CD4-positive, alpha-beta T cell (primary cell): ENCODE results near the gene POU2F2. TPM values are rescaled to one million over a fixed set of nuclear protein-coding genes. Genes with fewer than 3 reads are reported as not detected.

Source experiments
- ATAC-seq: fragments of 200-7000 bp; cut with Tn5 transposase; one replicate; pipeline ENCODE4 v1.10.0; 2022; ENCODE audit warnings: mild to moderate bottlenecking; ENCODE audit not compliant: poor library complexity
- CTCF ChIA-PET: fragments of 350-600 bp; sonication (Branson Sonifier 250); formaldehyde crosslinking; loops from one replicate; lab custom pipeline; 2021; ENCODE audit warnings: antibody characterized with exemption, inconsistent platforms; lab: Charles Lee
- POLR2A ChIA-PET: fragments of 350-600 bp; sonication (Branson Sonifier 250); formaldehyde crosslinking; loops from one replicate; lab custom pipeline; 2021; ENCODE audit warnings: antibody characterized with exemption, inconsistent platforms; lab: Charles Lee
- DNase-seq, 14 experiments: peaks; one replicate each; pipeline ENCODE4 v3.0.0-alpha.2; 2013 to 2020; ENCODE audit warnings: mixed read lengths in 2 of 14
- H3K27ac ChIP-seq, 2 donors: one replicate each; pipeline versions ENCODE4 v1.5.1 to v1.7.0; 2013; ENCODE audit warnings: low read length in 2 of 2, low read depth in 1 of 2, mild to moderate bottlenecking in 1 of 2
- H3K27me3 ChIP-seq, 2 experiments: 1 replicate in 1 of 2; 2 replicates in 1 of 2; pipeline versions ENCODE4 v1.6.1 to v1.7.0; 2013; ENCODE audit warnings: low read length in 2 of 2, control low read depth in 1 of 2, mild to moderate bottlenecking in 1 of 2, moderate library complexity in 1 of 2; ENCODE audit not compliant: insufficient read depth in 2 of 2, control insufficient read depth in 1 of 2
- H3K36me3 ChIP-seq: one replicate; pipeline ENCODE4 v1.6.1; 2013; ENCODE audit warnings: low read length, control low read depth; ENCODE audit not compliant: insufficient read depth
- H3K4me1 ChIP-seq: one replicate; pipeline ENCODE4 v1.6.1; 2013; ENCODE audit warnings: low read length, control low read depth; ENCODE audit not compliant: insufficient read depth
- H3K4me3 ChIP-seq: one replicate; pipeline ENCODE4 v1.5.1; 2013; ENCODE audit warnings: mild to moderate bottlenecking, low read length, moderate library complexity
- H3K9me3 ChIP-seq, 2 experiments: 1 replicate in 1 of 2; 2 replicates in 1 of 2; pipeline versions ENCODE4 v1.6.1 to v1.7.0; 2013; ENCODE audit warnings: low read length in 2 of 2, mild to moderate bottlenecking in 2 of 2, control low read depth in 1 of 2, moderate library complexity in 1 of 2; ENCODE audit not compliant: control insufficient read depth in 1 of 2, insufficient read depth in 1 of 2
- H3K27ac Mint-ChIP-seq: one replicate; pipeline ENCODE4 v1.8.0; 2020; ENCODE audit warnings: mixed read lengths
- H3K27me3 Mint-ChIP-seq: one replicate; pipeline ENCODE4 v1.8.0; 2021; ENCODE audit warnings: mixed read lengths
- H3K36me3 Mint-ChIP-seq: one replicate; pipeline ENCODE4 v1.8.0; 2021; ENCODE audit warnings: low read depth, mixed read lengths
- H3K4me1 Mint-ChIP-seq: one replicate; pipeline ENCODE4 v1.8.0; 2021; ENCODE audit warnings: low read depth, mixed read lengths
- H3K4me3 Mint-ChIP-seq: one replicate; pipeline ENCODE4 v1.8.0; 2020; ENCODE audit warnings: mild to moderate bottlenecking, mixed read lengths
- H3K9me3 Mint-ChIP-seq: one replicate; pipeline ENCODE4 v1.8.0; 2020; ENCODE audit warnings: mixed read lengths
- CTCF ChIP-seq: fragments of 200-600 bp; IDR thresholded peaks from one replicate; pipeline ENCODE4 v1.8.0; 2022; ENCODE audit warnings: antibody characterized with exemption, mild to moderate bottlenecking
- intact Hi-C, 2 experiments: fragments of 100-400 bp; cut with DNase I in 1 of 2; cut with micrococcal nuclease in 1 of 2; formaldehyde crosslinking; loops; one replicate each; pipeline versions ENCODE4 v1.15.1 to v1.9.0; 2023 to 2025; cut with DNase I, micrococcal nuclease
- total RNA-seq, 174 experiments: library from RNA in 2 of 174; stranded (reverse) in 2 of 174; gene quantifications; one replicate each; pipeline ENCODE4 v1.2.3 and lab custom pipeline; 2021 to 2026

Gene POU2F2
- total RNA-seq, 2 experiments from 2014 or later = 18.6 to 19.9 TPM

DNA sequence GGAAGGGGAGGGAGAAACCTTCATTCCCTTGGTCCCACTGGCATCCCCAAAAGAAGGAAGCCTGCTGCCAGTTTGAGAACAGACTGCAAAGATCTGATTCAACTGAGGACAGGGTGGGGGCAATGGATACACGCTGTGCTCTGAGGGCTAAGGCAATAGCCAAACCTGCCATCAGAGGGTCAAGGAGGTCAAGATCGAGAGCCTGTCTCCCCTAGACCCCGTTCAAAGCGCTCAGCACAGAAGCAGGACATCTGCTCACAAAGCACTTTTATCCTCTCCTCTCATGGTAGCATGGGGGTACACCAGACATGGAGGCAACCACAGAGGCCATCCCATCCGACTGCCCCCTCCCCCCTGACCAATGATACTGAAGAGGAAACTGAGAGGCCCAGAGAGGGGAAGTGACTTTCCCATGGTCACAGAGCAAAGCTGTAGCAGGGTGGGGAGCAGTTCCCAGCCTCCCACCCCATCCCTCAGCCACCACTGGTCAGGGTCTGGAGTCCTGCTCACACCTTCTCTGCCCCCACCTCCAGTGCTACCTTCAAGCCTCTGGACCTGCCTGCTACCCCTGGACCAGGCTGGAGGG lies 11.1 kb downstream of the POU2F2 start:
- DNase-seq (peak in 3 of 14 experiments; percentile 10 to 42 (median 35)), ATAC-seq (no peak)
- ChIA-PET POLR2A (interaction anchor here (0.9 to 1.8 kb wide), 2 partner anchors 11 to 122 kb away, joined by 4 to 7 read pairs; partner anchors contain the start of genes GSK3A and POU2F2), CTCF (interaction anchor here (0.6 to 2.7 kb wide), 6 partner anchors 11 to 329 kb away, joined by 3 to 8 read pairs (median 4); partner anchors contain the start of gene POU2F2)
- intact Hi-C loops = no loop called here
- H3K27me3 Mint-ChIP-seq = no peaks in the 10 kb centered on the region
- H3K27me3 ChIP-seq = no peaks in the 10 kb centered on the region
- peak overlapping the region; percentile 88 for H3K27ac Mint-ChIP-seq
- peaks cover 54% of the 10 kb centered on the region for H3K4me1 Mint-ChIP-seq
- H3K4me3 Mint-ChIP-seq = peak overlapping the region; percentile 67
- no peak overlapping the region for H3K4me3 ChIP-seq
- no peaks in the 10 kb centered on the region for H3K9me3 ChIP-seq
- peaks cover 30% of the 10 kb centered on the region for H3K36me3 Mint-ChIP-seq
- H3K9me3 Mint-ChIP-seq = no peaks in the 10 kb centered on the region
- H3K27ac ChIP-seq = peak overlapping the region; percentile 89 to 91
- peaks cover 22% of the 10 kb centered on the region for H3K36me3 ChIP-seq
- no peak for TF ChIP-seq CTCF
- peaks cover 50% of the 10 kb centered on the region for H3K4me1 ChIP-seq

GRCh38 chr19:42120276-42120980 lies 11.8 kb downstream of the POU2F2 start:
- Mint-ChIP-seq H3K9me3 (no peaks in the 10 kb centered on the region), H3K27me3 (no peaks in the 10 kb centered on the region), H3K4me3 (peak overlapping the region; percentile 67), H3K4me1 (peaks cover 49% of the 10 kb centered on the region), H3K27ac (peak overlapping the region; percentile 88), H3K36me3 (peaks cover 33% of the 10 kb centered on the region)
- no peak overlapping the region for H3K4me3 ChIP-seq
- no peak for ATAC-seq
- DNase-seq = no peak
- no peaks in the 10 kb centered on the region for H3K9me3 ChIP-seq
- H3K27ac ChIP-seq = peak overlapping the region; percentile 89 to 91
- ChIA-PET CTCF (interaction anchor here (0.7 to 2.7 kb wide), 5 partner anchors 12 to 330 kb away, joined by 3 to 8 read pairs (median 3); partner anchors contain the start of gene POU2F2), POLR2A (interaction anchor here (0.8 to 1.8 kb wide), 2 partner anchors 12 to 96 kb away, joined by 3 to 7 read pairs; partner anchors contain the start of gene POU2F2)
- intact Hi-C loops = no loop called here
- TF ChIP-seq CTCF = no peak
- no peaks in the 10 kb centered on the region for H3K27me3 ChIP-seq
- peaks cover 29% of the 10 kb centered on the region for H3K36me3 ChIP-seq
- H3K4me1 ChIP-seq = peaks cover 46% of the 10 kb centered on the region

DNA sequence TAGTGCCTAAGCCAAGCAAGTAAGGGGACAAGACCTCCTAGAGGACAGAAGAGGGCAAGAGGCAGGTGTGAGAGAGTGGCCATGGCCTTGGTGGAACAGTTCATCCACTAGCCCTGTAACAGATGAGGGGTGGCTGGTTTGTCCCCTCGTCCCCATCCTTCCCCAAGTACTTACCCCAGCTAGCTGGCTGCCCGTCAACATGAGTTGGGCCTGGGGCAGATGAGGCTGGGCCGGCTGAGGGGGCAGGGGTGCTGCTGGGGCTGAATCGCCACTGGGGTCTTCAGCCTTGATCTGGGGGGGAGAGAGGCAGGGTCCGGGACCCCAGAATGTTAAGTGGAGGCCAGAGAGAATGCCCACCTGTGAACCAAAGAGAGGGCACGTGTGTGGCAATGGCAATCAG lies 15.2 kb downstream of the POU2F2 start:
- H3K4me3 Mint-ChIP-seq = no peak overlapping the region
- TF ChIP-seq CTCF = no peak
- CTCF ChIA-PET = interaction anchor here (0.6 kb wide), 1 partner anchor 321 kb away, joined by 3 read pairs; no protein-coding TSS in a partner anchor
- no peak for ATAC-seq
- POLR2A ChIA-PET = no interaction called here
- H3K36me3 ChIP-seq = peaks cover 57% of the 10 kb centered on the region
- no peaks in the 10 kb centered on the region for H3K9me3 Mint-ChIP-seq
- H3K4me3 ChIP-seq = no peak overlapping the region
- H3K9me3 ChIP-seq = no peaks in the 10 kb centered on the region
- peaks cover 18% of the 10 kb centered on the region for H3K4me1 Mint-ChIP-seq
- H3K27ac ChIP-seq = no peak overlapping the region
- intact Hi-C loops = loop anchor here in 1 of 2 experiments (10.0 kb wide), 1 partner anchor 288 kb away; no protein-coding TSS in a partner anchor
- no peaks in the 10 kb centered on the region for H3K27me3 Mint-ChIP-seq
- H3K27me3 ChIP-seq = no peaks in the 10 kb centered on the region
- peaks cover 49% of the 10 kb centered on the region for H3K36me3 Mint-ChIP-seq
- no peak for DNase-seq
- H3K4me1 ChIP-seq = peaks cover 13% of the 10 kb centered on the region
- H3K27ac Mint-ChIP-seq = no peak overlapping the region
